ENCODE results near the gene TRIP10. TPM values are rescaled to one million over a fixed set of nuclear protein-coding genes. Genes with fewer than 3 reads are reported as not detected.
"Not testable (repeated sequence)": the region's sequence is repeated elsewhere in the genome, so short reads cannot be mapped to it uniquely, and the experiment has no call there.

Gene TRIP10
- 24.5 and 26.6 TPM in 2 replicates for total RNA-seq

- intact Hi-C loops (cut with micrococcal nuclease): loop anchor here (1.0 to 5.0 kb wide), 5 partner anchors 33 to 1653 kb away; partner anchors contain the start of genes GTF2F1, RAB11B, RANBP3 and VAV1
Measured at GRCh38 chr19:6739390-6739882, at the start of gene TRIP10. Gene TRIP10 (plus strand): TSS chr19:6739680. CDS start chr19:6739762, 82 bp downstream.

GRCh38 chr19:6690160-6690885, 49.2 kb upstream of the TRIP10 start:
- intact Hi-C loops (cut with micrococcal nuclease): no loop called here

- intact Hi-C loops (cut with micrococcal nuclease): no loop called here
Measured at GRCh38 chr19:6691342-6691741, 48.1 kb upstream of the TRIP10 start.

GRCh38 chr19:6692027-6692426, 47.5 kb upstream of the TRIP10 start:
- intact Hi-C loops (cut with micrococcal nuclease): no loop called here

- intact Hi-C loops (cut with micrococcal nuclease): no loop called here
Measured at GRCh38 chr19:6693056-6693471, 46.4 kb upstream of the TRIP10 start.

GRCh38 chr19:6693681-6694080, 45.8 kb upstream of the TRIP10 start:
- intact Hi-C loops (cut with micrococcal nuclease): no loop called here

GRCh38 chr19:6694147-6694815, 45.2 kb upstream of the TRIP10 start:
- intact Hi-C loops (cut with micrococcal nuclease): no loop called here

GRCh38 chr19:6696239-6696820, 43.1 kb upstream of the TRIP10 start:
- intact Hi-C loops (cut with micrococcal nuclease): no loop called here

GRCh38 chr19:6697291-6697690, 42.2 kb upstream of the TRIP10 start:
- intact Hi-C loops (cut with micrococcal nuclease): no loop called here

- intact Hi-C loops (cut with micrococcal nuclease): no loop called here
Measured at GRCh38 chr19:6699935-6700334, 39.5 kb upstream of the TRIP10 start.

- intact Hi-C loops (cut with micrococcal nuclease): no loop called here
Measured at GRCh38 chr19:6700586-6701316, 38.7 kb upstream of the TRIP10 start.

- intact Hi-C loops (cut with micrococcal nuclease): no loop called here
Measured at GRCh38 chr19:6705931-6706632, 33.4 kb upstream of the TRIP10 start.

- intact Hi-C loops (cut with micrococcal nuclease): no loop called here
Measured at GRCh38 chr19:6706633-6706958, 32.9 kb upstream of the TRIP10 start.

GRCh38 chr19:6707011-6707657, 32.3 kb upstream of the TRIP10 start:
- intact Hi-C loops (cut with micrococcal nuclease): no loop called here

- intact Hi-C loops (cut with micrococcal nuclease): no loop called here
Measured at GRCh38 chr19:6707658-6708018, 31.8 kb upstream of the TRIP10 start.

- intact Hi-C loops (cut with micrococcal nuclease): no loop called here
Measured at GRCh38 chr19:6708346-6708745, 31.1 kb upstream of the TRIP10 start.

- intact Hi-C loops (cut with micrococcal nuclease): not testable (repeated sequence)
Measured at GRCh38 chr19:6708913-6709312, 30.6 kb upstream of the TRIP10 start.

GRCh38 chr19:6709549-6709948, 29.9 kb upstream of the TRIP10 start:
- intact Hi-C loops (cut with micrococcal nuclease): no loop called here

GRCh38 chr19:6710273-6711077, 29.0 kb upstream of the TRIP10 start:
- intact Hi-C loops (cut with micrococcal nuclease): no loop called here

GRCh38 chr19:6711078-6711361, 28.5 kb upstream of the TRIP10 start:
- intact Hi-C loops (cut with micrococcal nuclease): no loop called here
